ENCODE results near the gene TDRD1.

GRCh38 chr10:114271075-114271778 is 92.1 kb downstream of the TDRD1 start:
- TF ChIP-seq POLR2AphosphoS5 (IDR thresholded peaks at IDR 0.05) (no peak), CTCF (IDR thresholded peaks at IDR 0.05) (no peak), POLR2A (IDR thresholded peaks at IDR 0.05) (no peak)

All from suprapubic skin (tissue), 4 donors.